Measurements from ENCODE around the gene CHFR.

DNA sequence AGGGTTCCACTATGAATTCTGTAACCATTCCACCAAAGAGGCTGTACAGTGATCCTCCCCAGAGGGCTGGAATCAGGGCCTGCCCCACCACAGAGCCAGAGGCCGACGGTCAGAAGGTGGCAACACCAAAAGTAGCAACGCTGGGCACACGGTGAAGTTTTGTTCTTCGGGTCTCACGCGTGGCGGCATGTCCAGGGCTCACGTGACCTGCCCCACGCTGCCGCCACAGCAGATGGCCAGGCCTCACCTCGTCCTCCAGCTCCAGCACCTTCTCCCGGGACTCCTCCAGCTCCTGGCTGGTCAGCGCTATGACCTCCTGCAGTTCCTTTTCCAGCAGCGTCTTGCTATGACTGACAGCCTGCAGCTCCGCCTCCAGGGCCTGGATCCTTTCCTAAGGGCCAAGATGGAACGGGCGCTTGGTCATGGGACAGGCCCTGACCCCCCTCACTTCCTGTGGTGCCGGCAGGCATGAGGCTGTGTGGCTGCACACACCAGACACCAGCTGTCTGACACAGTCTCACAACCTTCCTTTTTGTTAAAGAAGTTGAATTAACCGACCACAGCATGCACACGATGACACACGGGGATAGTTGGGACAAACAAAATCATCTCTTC is 103.4 kb downstream of the CHFR start:
- TF ChIP-seq, protein P1, sequence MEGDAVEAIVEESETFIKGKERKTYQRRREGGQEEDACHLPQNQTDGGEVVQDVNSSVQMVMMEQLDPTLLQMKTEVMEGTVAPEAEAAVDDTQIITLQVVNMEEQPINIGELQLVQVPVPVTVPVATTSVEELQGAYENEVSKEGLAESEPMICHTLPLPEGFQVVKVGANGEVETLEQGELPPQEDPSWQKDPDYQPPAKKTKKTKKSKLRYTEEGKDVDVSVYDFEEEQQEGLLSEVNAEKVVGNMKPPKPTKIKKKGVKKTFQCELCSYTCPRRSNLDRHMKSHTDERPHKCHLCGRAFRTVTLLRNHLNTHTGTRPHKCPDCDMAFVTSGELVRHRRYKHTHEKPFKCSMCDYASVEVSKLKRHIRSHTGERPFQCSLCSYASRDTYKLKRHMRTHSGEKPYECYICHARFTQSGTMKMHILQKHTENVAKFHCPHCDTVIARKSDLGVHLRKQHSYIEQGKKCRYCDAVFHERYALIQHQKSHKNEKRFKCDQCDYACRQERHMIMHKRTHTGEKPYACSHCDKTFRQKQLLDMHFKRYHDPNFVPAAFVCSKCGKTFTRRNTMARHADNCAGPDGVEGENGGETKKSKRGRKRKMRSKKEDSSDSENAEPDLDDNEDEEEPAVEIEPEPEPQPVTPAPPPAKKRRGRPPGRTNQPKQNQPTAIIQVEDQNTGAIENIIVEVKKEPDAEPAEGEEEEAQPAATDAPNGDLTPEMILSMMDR (conservative IDR thresholded peaks at IDR 0.05; ENCODE audit: low read length): no peak
- TF ChIP-seq EZH2phosphoT487 (IDR thresholded peaks at IDR 0.05; ENCODE audit: borderline replicate concordance, low read depth, low read length): no peak
